Measurements from ENCODE around the gene ELAVL2. TPM values are rescaled to one million over a fixed set of nuclear protein-coding genes. Genes with fewer than 3 reads are reported as not detected.

ELAVL2 gene
- total RNA-seq, 1 experiment from 2014 or later, result 16.3 TPM

DNA sequence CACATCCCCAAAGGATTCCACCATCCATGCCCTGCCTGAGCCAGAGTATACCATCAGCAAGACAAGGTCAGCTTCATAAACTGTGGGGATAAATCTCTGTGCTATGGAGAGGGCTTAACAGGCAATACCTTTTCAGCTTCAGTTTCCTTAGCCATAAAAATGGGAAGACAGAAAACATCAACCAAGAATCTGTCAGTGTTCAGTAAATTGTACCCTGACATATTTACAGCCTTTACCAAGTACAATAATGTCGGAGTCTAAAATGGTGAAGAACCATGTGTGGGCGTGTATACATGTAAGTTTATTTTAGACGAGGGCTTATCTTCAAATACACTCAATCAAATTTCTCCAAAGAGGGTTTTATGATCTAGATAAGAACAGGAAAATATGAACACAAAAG, 94.7 kb downstream of the ELAVL2 start:
- POLR2A ChIA-PET (ENCODE audit: unreplicated experiment), result no interaction called here
- no peak for ATAC-seq
- Histone ChIP-seq H2AFZ (ENCODE audit: low read length) (no peak overlapping the region), H3K4me1 (ENCODE audit: insufficient read depth, low read length) (peaks cover 18% of the 10 kb centered on the region), H3K27ac (ENCODE audit: low read length) (no peak overlapping the region), H3K36me3 (ENCODE audit: low read depth, low read length) (peaks cover 4% of the 10 kb centered on the region; the same call in 1 of the 2 replicates), H3K9me2 (replicated peaks; ENCODE audit: low read length) (no peaks in the 10 kb centered on the region), H3F3A (ENCODE audit: low read length, unreplicated experiment) (no peaks in the 10 kb centered on the region), H4K20me1 (ENCODE audit: low read length) (no peaks in the 10 kb centered on the region), H3K4me3 (ENCODE audit: low read length) (no peak overlapping the region), H3K9ac (ENCODE audit: low read length) (no peak overlapping the region), H3K9me3 (ENCODE audit: low read length) (no peaks in the 10 kb centered on the region), H3K4me2 (ENCODE audit: low read length) (no peak overlapping the region), H3K27me3 (ENCODE audit: low read length) (no peaks in the 10 kb centered on the region), H3K79me2 (ENCODE audit: low read length) (0 out of 2 replicates have a peak, but pooled peaks cover 4% of the 10 kb centered on the region)
- DNase-seq, result no peak
- no peak for TF ChIP-seq EZH2 (IDR thresholded peaks at IDR 0.05; ENCODE audit: low read length, unreplicated experiment)
- TF ChIP-seq, protein P1, sequence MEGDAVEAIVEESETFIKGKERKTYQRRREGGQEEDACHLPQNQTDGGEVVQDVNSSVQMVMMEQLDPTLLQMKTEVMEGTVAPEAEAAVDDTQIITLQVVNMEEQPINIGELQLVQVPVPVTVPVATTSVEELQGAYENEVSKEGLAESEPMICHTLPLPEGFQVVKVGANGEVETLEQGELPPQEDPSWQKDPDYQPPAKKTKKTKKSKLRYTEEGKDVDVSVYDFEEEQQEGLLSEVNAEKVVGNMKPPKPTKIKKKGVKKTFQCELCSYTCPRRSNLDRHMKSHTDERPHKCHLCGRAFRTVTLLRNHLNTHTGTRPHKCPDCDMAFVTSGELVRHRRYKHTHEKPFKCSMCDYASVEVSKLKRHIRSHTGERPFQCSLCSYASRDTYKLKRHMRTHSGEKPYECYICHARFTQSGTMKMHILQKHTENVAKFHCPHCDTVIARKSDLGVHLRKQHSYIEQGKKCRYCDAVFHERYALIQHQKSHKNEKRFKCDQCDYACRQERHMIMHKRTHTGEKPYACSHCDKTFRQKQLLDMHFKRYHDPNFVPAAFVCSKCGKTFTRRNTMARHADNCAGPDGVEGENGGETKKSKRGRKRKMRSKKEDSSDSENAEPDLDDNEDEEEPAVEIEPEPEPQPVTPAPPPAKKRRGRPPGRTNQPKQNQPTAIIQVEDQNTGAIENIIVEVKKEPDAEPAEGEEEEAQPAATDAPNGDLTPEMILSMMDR (conservative IDR thresholded peaks at IDR 0.05; ENCODE audit: low read depth, low read length), result no peak
- TF ChIP-seq EZH2phosphoT487 (IDR thresholded peaks at IDR 0.05; ENCODE audit: borderline replicate concordance, low read length), result no peak
- BruUV-seq (replicated peaks), result no TSS peak
- CTCF ChIA-PET, result no interaction called here
- intact Hi-C loops (cut with micrococcal nuclease), result loop anchor here (5.0 kb wide), 1 partner anchor 91 kb away; no protein-coding TSS in a partner anchor

DNA sequence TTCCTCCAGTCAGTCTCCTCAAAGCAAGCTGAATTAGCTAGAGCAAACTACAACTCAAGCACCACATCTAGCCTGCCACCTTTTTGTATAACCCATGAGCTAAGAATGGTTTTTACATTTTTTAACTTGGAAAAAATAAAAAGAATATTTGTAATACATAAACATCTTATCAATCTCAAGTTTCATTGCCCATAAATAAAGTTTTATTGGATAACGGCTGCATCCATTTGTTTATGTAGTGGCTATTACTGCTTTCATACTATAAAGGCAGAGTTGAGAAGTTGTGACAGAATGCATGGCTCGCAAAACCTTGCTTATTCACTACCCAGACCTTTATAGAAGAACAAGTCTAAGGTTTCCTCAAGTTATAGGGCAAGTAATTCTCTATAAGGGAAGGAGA, 95.7 kb downstream of the ELAVL2 start:
- TF ChIP-seq, protein P1 (conservative IDR thresholded peaks at IDR 0.05; ENCODE audit: low read depth, low read length), result no peak
- TF ChIP-seq EZH2phosphoT487 (IDR thresholded peaks at IDR 0.05; ENCODE audit: borderline replicate concordance, low read length) (no peak), EZH2 (IDR thresholded peaks at IDR 0.05; ENCODE audit: low read length, unreplicated experiment) (no peak)
- BruUV-seq (replicated peaks), result no TSS peak

GRCh38 chr9:23728736-23729135, 97.3 kb downstream of the ELAVL2 start:
- ChIA-PET CTCF (interaction anchor here (0.6 kb wide), 1 partner anchor 106 kb away, joined by 3 read pairs; no protein-coding TSS in a partner anchor), POLR2A (ENCODE audit: unreplicated experiment) (no interaction called here)
- Histone ChIP-seq H3F3A (ENCODE audit: low read length, unreplicated experiment) (no peaks in the 10 kb centered on the region), H4K20me1 (ENCODE audit: low read length) (no peaks in the 10 kb centered on the region), H3K9me3 (ENCODE audit: low read length) (no peaks in the 10 kb centered on the region), H3K79me2 (ENCODE audit: low read length) (peaks cover 9% of the 10 kb centered on the region), H3K36me3 (ENCODE audit: low read depth, low read length) (peaks cover 4% of the 10 kb centered on the region; the same call in 1 of the 2 replicates), H3K9ac (ENCODE audit: low read length) (no peak overlapping the region), H3K4me2 (ENCODE audit: low read length) (no peak overlapping the region), H3K4me3 (ENCODE audit: low read length) (no peak overlapping the region), H3K27me3 (ENCODE audit: low read length) (no peaks in the 10 kb centered on the region), H3K9me2 (replicated peaks; ENCODE audit: low read length) (no peaks in the 10 kb centered on the region), H3K4me1 (ENCODE audit: insufficient read depth, low read length) (peaks cover 6% of the 10 kb centered on the region; the same call in 1 of the 2 replicates), H2AFZ (ENCODE audit: low read length) (no peak overlapping the region), H3K27ac (ENCODE audit: low read length) (no peak overlapping the region)
- intact Hi-C loops (cut with micrococcal nuclease), result no loop called here
- BruUV-seq (replicated peaks), result no TSS peak
- ATAC-seq, result no peak
- TF ChIP-seq, protein P1 (conservative IDR thresholded peaks at IDR 0.05; ENCODE audit: low read depth, low read length), result no peak
- TF ChIP-seq EZH2 (IDR thresholded peaks at IDR 0.05; ENCODE audit: low read length, unreplicated experiment), result no peak
- TF ChIP-seq EZH2phosphoT487 (IDR thresholded peaks at IDR 0.05; ENCODE audit: borderline replicate concordance, low read length), result no peak
- no peak for DNase-seq

More for the DNA sequence above, 95.7 kb downstream of the ELAVL2 start:
- ATAC-seq, result no peak
- peaks cover 18% of the 10 kb centered on the region for H3K4me1 ChIP-seq (ENCODE audit: insufficient read depth, low read length)
- H4K20me1 ChIP-seq (ENCODE audit: low read length), result no peaks in the 10 kb centered on the region
- H3K4me2 ChIP-seq (ENCODE audit: low read length), result no peak overlapping the region
- H3K27me3 ChIP-seq (ENCODE audit: low read length), result no peaks in the 10 kb centered on the region
- H2AFZ ChIP-seq (ENCODE audit: low read length), result no peak overlapping the region
- intact Hi-C loops (cut with micrococcal nuclease), result loop anchor here (5.0 kb wide), 1 partner anchor 92 kb away; no protein-coding TSS in a partner anchor
- H3F3A ChIP-seq (ENCODE audit: low read length, unreplicated experiment), result no peaks in the 10 kb centered on the region
- no peaks in the 10 kb centered on the region for H3K9me3 ChIP-seq (ENCODE audit: low read length)
- ChIA-PET POLR2A (ENCODE audit: unreplicated experiment) (interaction anchor here (0.5 kb wide), 1 partner anchor 96 kb away, joined by 3 read pairs; the partner anchor contains the start of gene ELAVL2), CTCF (no interaction called here)
- H3K36me3 ChIP-seq (ENCODE audit: low read depth, low read length), result peaks cover 4% of the 10 kb centered on the region; the same call in 1 of the 2 replicates
- no peak for DNase-seq
- no peak overlapping the region for H3K27ac ChIP-seq (ENCODE audit: low read length)
- no peak overlapping the region for H3K4me3 ChIP-seq (ENCODE audit: low read length)
- no peaks in the 10 kb centered on the region for H3K79me2 ChIP-seq (ENCODE audit: low read length)
- no peak overlapping the region for H3K9ac ChIP-seq (ENCODE audit: low read length)
- no peaks in the 10 kb centered on the region for H3K9me2 ChIP-seq (replicated peaks; ENCODE audit: low read length)

Measured in PC-3 (cell line).